LNCAP (cell line): Measurements from ENCODE around the gene PHC2.

Experiments used
- TF ChIP-seq, protein P1 (sequence below): fragments of 450-650 bp; IDR thresholded peaks from 2 replicates; pipeline ENCODE4 v1.5.1; 2017; ENCODE audit warnings: mild to moderate bottlenecking

PHC2 gene

DNA sequence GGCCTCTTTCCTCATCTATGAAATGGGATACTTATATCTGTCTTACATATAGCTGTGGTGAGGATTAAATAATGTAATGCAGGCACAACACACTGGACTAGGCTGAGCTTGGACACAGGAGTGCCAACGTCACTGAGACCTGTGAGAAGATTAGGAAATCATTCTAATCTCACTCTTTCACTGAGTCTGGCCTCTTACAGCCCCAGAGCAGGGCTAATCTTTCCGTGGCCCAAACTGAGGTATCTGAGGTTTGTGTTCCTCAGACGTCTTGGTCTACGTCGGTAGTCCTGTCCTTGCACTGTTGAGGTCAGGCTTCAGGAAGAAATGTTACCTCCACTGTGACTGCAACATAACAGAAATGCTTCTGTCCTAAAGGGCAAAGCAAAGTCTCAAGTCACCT is 87.4 kb downstream of the PHC2 start:
- TF ChIP-seq, protein P1, sequence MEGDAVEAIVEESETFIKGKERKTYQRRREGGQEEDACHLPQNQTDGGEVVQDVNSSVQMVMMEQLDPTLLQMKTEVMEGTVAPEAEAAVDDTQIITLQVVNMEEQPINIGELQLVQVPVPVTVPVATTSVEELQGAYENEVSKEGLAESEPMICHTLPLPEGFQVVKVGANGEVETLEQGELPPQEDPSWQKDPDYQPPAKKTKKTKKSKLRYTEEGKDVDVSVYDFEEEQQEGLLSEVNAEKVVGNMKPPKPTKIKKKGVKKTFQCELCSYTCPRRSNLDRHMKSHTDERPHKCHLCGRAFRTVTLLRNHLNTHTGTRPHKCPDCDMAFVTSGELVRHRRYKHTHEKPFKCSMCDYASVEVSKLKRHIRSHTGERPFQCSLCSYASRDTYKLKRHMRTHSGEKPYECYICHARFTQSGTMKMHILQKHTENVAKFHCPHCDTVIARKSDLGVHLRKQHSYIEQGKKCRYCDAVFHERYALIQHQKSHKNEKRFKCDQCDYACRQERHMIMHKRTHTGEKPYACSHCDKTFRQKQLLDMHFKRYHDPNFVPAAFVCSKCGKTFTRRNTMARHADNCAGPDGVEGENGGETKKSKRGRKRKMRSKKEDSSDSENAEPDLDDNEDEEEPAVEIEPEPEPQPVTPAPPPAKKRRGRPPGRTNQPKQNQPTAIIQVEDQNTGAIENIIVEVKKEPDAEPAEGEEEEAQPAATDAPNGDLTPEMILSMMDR: no peak

DNA sequence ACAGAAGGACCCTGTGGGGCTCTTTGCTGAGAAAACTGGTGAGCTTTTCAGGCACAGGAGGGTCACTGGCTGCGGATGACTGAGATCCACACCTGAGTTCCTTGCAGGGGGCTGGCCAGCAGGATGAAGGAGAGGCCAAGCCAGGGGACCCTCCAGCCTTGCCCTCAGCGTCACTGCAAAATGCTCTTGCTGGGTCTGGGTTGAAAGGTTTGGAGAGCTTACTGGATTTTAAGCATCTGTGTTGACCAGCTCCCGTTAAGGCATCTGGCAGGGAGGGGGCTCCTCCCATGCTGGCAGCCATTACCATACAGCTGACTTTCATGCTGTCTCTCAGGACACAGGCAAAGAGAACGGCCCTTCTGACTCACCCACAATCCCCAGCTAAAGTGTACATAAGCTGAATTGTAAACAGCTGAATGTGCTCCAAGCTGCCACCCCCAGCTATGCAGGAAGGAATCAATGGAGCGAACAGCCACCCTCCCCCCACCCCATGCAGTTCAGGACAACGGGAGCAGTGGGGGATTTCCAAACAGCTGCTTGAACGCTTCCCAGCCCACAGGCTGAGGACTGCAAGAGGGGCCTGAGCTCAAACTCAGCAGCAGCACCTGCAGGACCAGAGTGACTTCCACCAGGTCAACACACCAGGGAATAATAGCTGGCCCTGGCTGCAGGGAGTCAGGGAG is 88.7 kb downstream of the PHC2 start:
- TF ChIP-seq, protein P1: no peak

DNA sequence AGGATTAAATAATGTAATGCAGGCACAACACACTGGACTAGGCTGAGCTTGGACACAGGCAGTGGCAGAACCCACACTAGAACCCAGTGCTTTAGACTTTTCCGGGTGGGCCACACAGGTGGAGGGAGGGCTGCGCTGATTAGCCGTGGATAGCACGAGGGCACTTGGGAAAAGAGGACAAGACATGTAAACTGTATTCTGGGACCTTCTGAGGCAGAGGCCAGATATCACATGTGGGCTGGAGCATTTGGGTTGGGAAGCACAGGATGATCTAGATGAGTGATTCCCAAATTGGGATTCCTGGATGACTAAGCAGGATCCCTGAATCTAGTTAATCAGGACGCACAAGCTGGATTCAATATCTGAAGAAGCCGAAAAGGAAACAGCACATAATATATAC is 89.7 kb downstream of the PHC2 start:
- TF ChIP-seq, protein P1: no peak

DNA sequence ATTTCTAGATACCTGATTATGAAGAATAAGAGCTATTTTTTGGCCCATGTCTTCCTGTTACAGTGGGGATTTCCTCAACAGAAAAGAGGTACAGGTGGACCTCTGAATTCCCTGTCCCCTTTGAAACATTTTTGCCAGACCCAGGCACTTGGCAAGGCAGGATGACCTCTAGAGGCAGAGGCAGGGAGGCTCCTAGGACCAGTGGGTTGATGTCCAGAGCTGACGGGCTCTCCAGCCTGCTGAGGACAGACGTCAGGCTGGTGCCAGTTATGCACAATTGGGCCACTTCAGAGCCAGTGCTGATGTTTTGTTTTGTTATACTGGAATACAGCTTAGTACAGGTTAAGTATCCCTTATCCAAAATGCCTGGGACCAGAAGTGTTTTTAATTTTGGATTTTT is 91.5 kb downstream of the PHC2 start:
- TF ChIP-seq, protein P1: no peak

DNA sequence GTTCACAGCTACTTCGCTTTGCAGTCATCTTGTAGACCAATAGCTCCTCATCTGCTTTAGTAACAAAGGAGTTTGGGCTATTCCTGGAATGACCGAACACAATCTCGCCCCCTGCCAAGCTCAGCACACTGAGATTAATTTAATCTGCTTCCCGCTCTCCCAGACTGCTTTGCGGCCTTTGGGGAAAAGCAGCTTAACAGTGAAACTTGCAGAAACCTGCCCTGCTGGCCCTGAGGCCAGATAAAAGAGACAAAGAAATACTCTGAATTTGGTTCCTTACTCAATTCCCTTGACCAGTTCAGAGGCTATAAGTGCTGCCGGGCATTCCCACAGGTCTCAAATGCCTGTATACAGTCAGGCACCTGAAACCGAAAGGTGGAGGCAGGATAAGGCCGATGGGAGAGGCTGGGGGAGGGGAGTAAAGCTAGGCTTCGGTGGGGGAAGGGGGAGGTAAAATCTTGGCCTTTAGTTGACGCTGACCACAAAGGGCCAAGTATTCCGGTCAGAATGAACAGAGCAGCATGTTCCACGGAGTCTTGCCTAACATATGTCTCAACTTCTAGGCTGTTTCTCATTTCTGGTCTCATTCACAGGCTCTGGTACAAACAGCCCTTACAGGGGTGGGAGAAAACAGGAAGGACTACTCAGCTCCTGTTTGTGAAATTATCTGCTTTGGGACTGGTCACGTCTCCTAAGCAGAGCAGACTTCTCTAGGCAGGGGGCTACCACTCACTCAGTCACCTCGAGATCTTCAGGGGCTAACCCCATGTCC is 92.3 kb downstream of the PHC2 start:
- TF ChIP-seq, protein P1: no peak

DNA sequence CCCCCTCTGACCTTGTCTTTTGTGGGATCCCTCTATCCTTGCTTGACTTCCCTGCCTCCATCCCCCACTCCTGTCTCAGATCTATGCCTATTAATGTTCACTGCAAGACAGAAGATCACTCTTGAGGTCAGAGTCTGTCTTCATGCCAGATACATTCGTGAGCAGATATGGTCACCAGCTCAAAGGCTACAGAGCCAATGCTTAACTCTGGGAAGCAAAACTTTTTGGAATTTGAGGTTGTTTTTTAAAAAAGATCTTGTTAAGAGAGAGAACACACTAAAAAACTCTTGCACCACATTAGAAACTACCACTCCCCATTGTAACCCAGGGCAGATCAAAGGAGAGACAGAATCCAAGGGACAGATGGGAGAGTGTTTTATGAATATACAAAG is 92.9 kb downstream of the PHC2 start:
- TF ChIP-seq, protein P1: no peak

DNA sequence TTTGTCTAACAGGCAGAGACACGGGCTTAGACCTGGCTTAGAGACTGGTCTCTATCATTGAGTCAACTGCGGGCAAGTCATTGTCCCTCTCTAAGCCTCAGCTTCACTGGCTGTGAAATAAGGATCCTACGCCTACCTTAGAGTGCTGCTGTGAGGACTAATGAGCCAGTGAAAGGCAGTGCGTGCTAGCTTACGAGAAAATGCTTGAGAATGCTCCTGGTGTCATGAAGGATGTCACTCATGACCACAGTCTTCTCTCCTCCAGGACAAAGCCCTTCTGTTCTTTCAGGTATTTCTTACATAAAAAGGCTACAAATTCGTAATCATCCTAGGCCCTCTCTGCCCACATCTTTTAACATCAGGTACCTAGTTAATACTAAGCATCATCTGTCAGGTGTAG is 93.5 kb downstream of the PHC2 start:
- TF ChIP-seq, protein P1: no peak
